NB4 (cell line): ENCODE results near the gene MAGI1.

ENCODE experiments used
- POLR2A ChIP-seq: IDR thresholded peaks from 2 replicates; pipeline ENCODE4 v1.6.1; 2011; ENCODE audit warnings: mild to moderate bottlenecking; ENCODE audit not compliant: insufficient read length; ENCODE audit errors: extremely low read depth
- TF ChIP-seq, protein P1 (sequence below): IDR thresholded peaks from one replicate; pipeline ENCODE4 v1.5.1; 2012; ENCODE audit warnings: low read depth, low read length

DNA sequence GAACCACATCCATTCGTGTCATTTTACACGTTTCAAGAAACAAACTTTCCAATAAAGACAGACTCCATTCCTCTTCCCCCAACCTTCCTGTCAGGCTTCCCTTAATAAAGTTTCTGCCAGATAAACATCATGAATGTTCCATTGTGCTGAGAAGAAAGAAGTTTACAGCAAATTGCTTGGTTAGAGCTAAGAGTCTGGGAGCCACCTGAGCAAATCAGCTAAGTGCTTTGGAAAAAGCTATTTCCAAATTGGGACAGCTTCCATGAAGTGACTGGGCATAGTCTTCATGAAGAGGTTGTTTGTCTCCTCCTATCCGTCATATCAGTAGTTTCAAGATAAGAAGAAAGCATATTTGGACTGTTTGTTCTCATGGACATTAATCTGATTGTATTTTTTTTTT is 77.0 kb downstream of the MAGI1 start:
- TF ChIP-seq, protein P1, sequence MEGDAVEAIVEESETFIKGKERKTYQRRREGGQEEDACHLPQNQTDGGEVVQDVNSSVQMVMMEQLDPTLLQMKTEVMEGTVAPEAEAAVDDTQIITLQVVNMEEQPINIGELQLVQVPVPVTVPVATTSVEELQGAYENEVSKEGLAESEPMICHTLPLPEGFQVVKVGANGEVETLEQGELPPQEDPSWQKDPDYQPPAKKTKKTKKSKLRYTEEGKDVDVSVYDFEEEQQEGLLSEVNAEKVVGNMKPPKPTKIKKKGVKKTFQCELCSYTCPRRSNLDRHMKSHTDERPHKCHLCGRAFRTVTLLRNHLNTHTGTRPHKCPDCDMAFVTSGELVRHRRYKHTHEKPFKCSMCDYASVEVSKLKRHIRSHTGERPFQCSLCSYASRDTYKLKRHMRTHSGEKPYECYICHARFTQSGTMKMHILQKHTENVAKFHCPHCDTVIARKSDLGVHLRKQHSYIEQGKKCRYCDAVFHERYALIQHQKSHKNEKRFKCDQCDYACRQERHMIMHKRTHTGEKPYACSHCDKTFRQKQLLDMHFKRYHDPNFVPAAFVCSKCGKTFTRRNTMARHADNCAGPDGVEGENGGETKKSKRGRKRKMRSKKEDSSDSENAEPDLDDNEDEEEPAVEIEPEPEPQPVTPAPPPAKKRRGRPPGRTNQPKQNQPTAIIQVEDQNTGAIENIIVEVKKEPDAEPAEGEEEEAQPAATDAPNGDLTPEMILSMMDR = no peak
- no peak for TF ChIP-seq POLR2A
